GM13977 (cell line): ENCODE results near the gene GFRA1.

Experiments
- DNase-seq: peaks from one replicate; pipeline ENCODE4 v3.0.0; 2012; ENCODE audit warnings: low spot score
- in situ Hi-C: fragments of 300-500 bp; cut with MboI; formaldehyde crosslinking; loops from one replicate; pipeline ENCODE4 v1.12.0; 2022; ENCODE audit warnings: low sequenced_read_pairs, low pct_unique_long_range_greater_than_20kb, mixed read lengths, inconsistent platforms; ENCODE audit not compliant: unreplicated experiment
- TF ChIP-seq, protein P1 (sequence below): IDR thresholded peaks from 2 replicates; pipeline ENCODE4 v1.5.1; 2012; ENCODE audit warnings: mild to moderate bottlenecking, control low read depth; ENCODE audit not compliant: insufficient read depth; ENCODE audit errors: extremely low read depth, missing control alignments

GFRA1 gene

DNA sequence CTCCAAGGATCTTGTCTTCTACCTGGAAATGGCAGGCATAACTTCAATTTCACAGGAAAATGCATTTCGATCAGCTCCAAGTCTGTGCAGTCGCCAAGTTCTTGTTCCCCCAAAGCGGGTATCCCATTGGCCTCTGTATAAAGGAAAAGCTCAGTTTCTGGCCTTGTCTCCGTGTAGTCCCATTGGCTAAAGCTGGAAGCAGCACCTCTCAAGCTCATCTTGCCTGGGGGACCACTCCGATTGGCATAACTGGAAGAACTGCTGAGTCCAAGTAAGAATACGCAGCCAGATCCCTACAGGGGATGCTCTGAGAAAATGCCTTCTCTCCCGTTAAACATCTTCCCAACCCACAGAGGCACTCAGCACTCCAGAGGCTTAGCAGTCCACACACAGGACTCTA lies 205.2 kb downstream of the GFRA1 start:
- TF ChIP-seq, protein P1, sequence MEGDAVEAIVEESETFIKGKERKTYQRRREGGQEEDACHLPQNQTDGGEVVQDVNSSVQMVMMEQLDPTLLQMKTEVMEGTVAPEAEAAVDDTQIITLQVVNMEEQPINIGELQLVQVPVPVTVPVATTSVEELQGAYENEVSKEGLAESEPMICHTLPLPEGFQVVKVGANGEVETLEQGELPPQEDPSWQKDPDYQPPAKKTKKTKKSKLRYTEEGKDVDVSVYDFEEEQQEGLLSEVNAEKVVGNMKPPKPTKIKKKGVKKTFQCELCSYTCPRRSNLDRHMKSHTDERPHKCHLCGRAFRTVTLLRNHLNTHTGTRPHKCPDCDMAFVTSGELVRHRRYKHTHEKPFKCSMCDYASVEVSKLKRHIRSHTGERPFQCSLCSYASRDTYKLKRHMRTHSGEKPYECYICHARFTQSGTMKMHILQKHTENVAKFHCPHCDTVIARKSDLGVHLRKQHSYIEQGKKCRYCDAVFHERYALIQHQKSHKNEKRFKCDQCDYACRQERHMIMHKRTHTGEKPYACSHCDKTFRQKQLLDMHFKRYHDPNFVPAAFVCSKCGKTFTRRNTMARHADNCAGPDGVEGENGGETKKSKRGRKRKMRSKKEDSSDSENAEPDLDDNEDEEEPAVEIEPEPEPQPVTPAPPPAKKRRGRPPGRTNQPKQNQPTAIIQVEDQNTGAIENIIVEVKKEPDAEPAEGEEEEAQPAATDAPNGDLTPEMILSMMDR = no peak
- in situ Hi-C loops = no loop called here
- DNase-seq = no peak

DNA sequence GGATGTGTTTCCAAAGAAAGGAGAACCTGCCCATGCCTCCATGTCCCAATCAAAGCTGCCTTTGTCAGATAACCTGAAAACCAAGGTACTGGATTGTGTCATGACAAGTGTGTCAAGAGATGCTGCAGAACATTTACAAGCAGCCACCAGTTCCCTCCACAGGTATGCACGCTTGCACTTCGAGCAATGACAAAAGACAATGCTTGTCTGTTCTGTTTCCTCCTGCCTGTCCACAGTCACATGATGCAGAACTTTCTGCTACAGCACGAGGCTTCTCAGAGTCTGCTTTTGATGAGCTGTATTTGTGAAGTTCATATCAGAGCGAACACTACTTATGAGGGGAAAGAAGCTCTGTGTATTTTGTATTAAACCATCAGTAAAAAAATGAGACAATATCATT lies 209.9 kb downstream of the GFRA1 start:
- TF ChIP-seq, protein P1 = no peak
- DNase-seq = no peak
- in situ Hi-C loops = no loop called here

DNA sequence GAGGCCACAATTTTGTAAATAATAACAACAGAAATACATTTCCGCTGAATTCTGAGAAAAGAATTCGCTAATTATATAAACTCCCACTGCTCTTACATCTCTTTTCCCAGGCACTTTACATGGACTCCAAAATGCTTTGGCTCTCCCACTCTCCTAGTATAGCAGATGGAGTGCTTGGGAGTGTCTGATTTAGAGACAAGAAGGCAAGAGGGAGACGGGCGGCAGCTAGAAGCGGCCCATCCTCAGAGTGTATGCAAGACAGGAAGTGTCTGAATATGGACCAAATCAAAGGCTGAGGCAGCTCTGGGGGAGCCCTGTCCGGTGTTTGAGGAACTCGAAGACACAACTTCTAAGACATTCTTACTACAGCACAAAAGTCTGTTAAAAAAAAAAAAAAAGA lies 212.1 kb downstream of the GFRA1 start:
- TF ChIP-seq, protein P1 = no peak
- DNase-seq = no peak
- in situ Hi-C loops = no loop called here

DNA sequence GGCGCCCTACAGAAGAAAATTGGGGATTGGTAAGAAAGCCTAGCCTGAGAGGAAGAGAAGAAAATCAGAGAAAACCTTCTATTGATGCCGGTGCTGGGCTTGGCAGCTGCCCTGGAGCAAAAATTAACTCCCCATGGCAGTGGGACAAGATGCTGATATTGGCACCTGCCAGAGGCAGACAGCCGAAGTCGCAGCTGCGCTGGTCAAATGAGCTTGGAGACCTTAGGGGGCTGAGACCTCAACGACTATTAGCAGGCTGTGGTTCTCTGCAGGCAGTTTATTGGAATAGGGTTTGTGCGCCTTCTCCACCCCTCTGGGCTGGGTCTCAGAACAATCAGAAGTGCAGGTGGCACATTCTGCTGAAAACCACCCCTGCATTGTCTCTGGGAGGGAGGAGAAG lies 213.7 kb downstream of the GFRA1 start:
- TF ChIP-seq, protein P1 = no peak
- DNase-seq = no peak
- in situ Hi-C loops = no loop called here

DNA sequence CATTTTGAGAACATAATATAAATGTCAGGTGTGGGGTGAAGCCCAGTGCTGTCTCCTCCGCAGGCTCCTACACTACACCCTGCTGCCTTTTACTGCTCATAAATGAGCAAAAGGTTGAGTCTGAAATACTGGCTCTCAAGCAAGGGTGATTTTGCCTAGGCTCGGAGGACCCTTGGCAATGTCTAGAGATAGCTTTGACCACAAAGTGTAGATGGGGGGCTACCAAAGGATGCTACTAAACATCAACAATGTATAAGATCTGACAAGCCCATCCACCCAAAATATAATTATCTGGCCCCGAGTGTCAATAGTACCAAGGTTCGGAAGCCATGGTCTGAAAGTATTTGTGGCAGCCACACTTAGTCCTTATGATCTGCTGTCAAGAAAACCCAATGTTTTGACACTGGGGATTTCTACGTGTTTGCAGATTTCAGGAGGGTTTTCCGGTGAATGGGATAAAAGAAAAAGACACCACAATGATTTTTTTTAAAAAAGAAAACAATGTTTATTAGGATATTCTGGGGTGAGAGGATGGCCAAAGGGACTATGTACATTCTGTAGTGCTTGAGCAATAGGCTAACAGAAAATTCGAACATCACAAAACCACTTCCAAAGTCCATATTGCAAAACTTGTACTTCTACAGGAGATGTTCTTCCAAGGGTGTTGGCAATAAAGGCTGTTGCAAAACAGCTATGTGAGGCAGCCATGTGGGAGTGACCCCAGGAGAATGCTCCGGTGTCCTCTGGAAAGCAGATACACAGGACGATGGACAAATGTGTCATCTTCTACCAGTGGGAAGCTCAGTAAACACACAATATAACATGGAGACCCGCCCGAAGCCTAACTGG lies 216.3 kb downstream of the GFRA1 start:
- DNase-seq = no peak
- TF ChIP-seq, protein P1 = no peak
- in situ Hi-C loops = no loop called here

DNA sequence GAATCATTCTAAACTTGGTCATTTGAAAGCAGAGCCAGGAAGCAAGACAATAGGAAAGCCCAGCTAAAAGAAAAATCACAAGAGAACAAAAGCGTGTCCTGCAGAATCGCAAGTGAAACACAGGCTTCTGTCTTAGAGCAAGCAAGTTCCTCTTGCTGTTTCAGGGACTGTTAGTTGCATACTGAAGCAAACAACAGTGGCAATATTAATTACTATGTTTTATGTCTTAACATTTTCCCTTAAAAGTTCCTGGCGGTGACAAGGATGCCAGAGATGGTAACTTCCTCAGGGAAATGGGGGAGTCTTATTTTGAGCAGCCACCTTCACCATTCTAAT lies 217.1 kb downstream of the GFRA1 start:
- in situ Hi-C loops = no loop called here
- DNase-seq = no peak
- TF ChIP-seq, protein P1 = no peak
